ENCODE results near the gene ITPR1.

Gene ITPR1

GRCh38 chr3:4880850-4881249 lies 387.7 kb downstream of the ITPR1 start:
- DNase-seq = no peak

GRCh38 chr3:4882548-4882947 lies 389.4 kb downstream of the ITPR1 start:
- DNase-seq = no peak

- no peak for DNase-seq
These were observed 389.9 kb downstream of the ITPR1 start for GRCh38 chr3:4883011-4883410.

GRCh38 chr3:4884888-4885287 lies 391.7 kb downstream of the ITPR1 start:
- no peak for DNase-seq

GRCh38 chr3:4885316-4885715 lies 392.2 kb downstream of the ITPR1 start:
- DNase-seq = no peak

GRCh38 chr3:4886448-4886847 lies 393.3 kb downstream of the ITPR1 start:
- no peak for DNase-seq

GRCh38 chr3:4887177-4887576 lies 394.0 kb downstream of the ITPR1 start:
- no peak for DNase-seq

- no peak for DNase-seq
These were observed 396.0 kb downstream of the ITPR1 start for GRCh38 chr3:4888913-4889846.

DNA sequence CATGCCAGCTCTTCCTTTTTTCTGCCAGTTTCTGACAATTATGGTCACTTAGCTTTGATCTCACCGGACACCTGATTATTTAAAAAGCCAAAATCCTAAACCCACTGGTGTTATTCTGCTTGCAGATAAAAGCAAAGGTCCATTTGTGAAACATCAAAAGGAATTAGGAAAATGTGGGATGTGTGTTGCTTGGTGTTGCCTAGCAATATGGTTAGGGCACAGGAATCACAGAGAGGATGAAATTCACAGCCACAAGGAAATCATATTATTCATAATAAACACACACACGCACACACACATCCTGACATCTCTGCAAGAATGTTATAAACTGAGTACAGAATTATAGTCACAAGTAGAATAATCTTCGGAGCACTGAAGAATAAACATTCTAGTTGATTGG lies 396.7 kb downstream of the ITPR1 start:
- no peak for DNase-seq

DNA sequence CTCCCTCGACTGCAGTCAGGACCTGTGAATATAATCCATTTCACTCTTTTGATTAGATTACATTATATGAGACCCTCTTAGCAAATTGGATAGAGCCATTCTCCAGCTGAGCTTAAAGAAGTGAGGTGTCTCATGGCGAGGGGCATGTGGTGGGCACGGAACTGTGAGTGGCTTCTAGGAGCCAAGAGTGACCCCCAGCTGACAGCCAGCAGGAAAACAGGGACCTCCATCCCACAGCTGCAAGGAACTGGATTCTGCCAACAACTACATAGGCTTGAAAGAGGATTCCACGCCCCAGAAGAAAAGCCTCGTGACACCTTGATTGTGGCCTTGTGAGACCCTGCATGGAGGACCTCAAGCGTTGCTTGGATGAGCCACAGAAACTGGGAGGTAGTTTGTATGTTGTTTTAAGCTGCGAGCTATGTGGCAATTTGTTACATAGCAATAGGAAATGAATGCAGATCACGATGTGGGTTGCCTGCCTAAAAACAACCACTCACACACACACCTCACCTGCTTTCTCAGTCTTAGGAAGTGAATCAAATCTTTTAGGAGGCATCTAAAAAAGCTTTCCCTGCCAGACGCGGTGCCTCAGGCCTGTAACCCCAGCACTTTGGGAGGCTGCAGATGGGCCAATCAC lies 401.9 kb downstream of the ITPR1 start:
- no peak for DNase-seq

GRCh38 chr3:4895838-4896237 lies 402.7 kb downstream of the ITPR1 start:
- DNase-seq = no peak

Data from NCI-H1092 (cell line).